H1 (cell line): Measurements from ENCODE around the gene DVL3.

Experiments
- CBX5 ChIP-seq: fragments of 300-800, 300-1000 bp; sonication (generic); IDR thresholded peaks from 2 replicates; pipeline ENCODE4 v1.7.1; 2016; ENCODE audit warnings: antibody characterized with exemption, low read length, low read depth
- CEBPB ChIP-seq: IDR thresholded peaks from 2 replicates; pipeline ENCODE4 v1.6.1; 2012; ENCODE audit warnings: low read depth, low read length
- CHD1 ChIP-seq: IDR thresholded peaks from 2 replicates; pipeline ENCODE4 v1.6.1; 2012; ENCODE audit warnings: low read depth, low read length, improper control_type of control experiment
- JUN ChIP-seq: IDR thresholded peaks from 2 replicates; pipeline ENCODE4 v1.6.1; 2011; ENCODE audit warnings: low read depth, mild to moderate bottlenecking, improper control_type of control experiment, low read length
- POLR2AphosphoS5 ChIP-seq: IDR thresholded peaks from 2 replicates; pipeline ENCODE4 v1.6.1; 2011; ENCODE audit warnings: low read depth, low read length
- SRF ChIP-seq: IDR thresholded peaks from 2 replicates; pipeline ENCODE4 v1.6.1; 2011; ENCODE audit warnings: mild to moderate bottlenecking, low read depth, low read length, moderate library complexity
- USF2 ChIP-seq: IDR thresholded peaks from 2 replicates; pipeline ENCODE4 v1.6.1; 2011; ENCODE audit warnings: low read length, improper control_type of control experiment
- TF ChIP-seq, protein P1 (sequence below), 3 experiments: IDR thresholded peaks; 1 replicate in 2 of 3; 2 replicates in 1 of 3; pipeline versions ENCODE4 v1.5.1 to v1.6.1; 2011; ENCODE audit warnings: low read length in 3 of 3, mild to moderate bottlenecking in 3 of 3, inconsistent platforms in 2 of 3, low read depth in 1 of 3, moderate library complexity in 1 of 3; ENCODE audit not compliant: insufficient read depth in 1 of 3; ENCODE audit errors: control extremely low read depth in 1 of 3

DNA sequence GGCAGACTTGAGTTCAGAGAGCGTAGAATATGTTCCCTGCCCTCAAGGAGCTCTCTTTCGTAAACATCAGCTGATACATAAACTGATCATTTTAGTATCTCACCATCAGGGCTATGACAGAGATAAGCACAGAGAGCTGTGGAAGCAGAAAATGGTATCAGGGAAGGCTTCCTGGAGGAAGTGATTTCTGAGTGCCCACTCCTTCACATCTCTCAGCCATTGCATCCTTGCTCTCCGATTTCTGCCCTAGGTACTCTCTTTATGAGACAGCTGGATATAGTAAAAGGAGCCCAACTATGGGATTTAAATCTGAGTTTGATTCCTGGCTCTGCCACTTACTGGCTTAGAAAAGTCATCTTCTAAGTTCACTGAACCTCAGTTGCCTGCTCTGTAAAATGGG, 10.4 kb downstream of the DVL3 start:
- TF ChIP-seq POLR2AphosphoS5 = no peak
- TF ChIP-seq, protein P1, sequence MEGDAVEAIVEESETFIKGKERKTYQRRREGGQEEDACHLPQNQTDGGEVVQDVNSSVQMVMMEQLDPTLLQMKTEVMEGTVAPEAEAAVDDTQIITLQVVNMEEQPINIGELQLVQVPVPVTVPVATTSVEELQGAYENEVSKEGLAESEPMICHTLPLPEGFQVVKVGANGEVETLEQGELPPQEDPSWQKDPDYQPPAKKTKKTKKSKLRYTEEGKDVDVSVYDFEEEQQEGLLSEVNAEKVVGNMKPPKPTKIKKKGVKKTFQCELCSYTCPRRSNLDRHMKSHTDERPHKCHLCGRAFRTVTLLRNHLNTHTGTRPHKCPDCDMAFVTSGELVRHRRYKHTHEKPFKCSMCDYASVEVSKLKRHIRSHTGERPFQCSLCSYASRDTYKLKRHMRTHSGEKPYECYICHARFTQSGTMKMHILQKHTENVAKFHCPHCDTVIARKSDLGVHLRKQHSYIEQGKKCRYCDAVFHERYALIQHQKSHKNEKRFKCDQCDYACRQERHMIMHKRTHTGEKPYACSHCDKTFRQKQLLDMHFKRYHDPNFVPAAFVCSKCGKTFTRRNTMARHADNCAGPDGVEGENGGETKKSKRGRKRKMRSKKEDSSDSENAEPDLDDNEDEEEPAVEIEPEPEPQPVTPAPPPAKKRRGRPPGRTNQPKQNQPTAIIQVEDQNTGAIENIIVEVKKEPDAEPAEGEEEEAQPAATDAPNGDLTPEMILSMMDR (IDR thresholded peaks at IDR 0.05; ENCODE audit: control extremely low read depth in 1 of 3, insufficient read depth in 1 of 3, low read depth in 1 of 3, low read length in 3 of 3) = no peak
- TF ChIP-seq USF2 = no peak
- no peak for TF ChIP-seq JUN
- TF ChIP-seq CBX5 = no peak
- no peak for TF ChIP-seq CEBPB
- no peak for TF ChIP-seq CHD1
- TF ChIP-seq SRF = no peak
